HEK293T (cell line): ENCODE measurements around the gene TRIM7.

Experiments
- FOXM1 ChIP-seq: fragments of 450-650 bp; IDR thresholded peaks from 2 replicates; pipeline ENCODE4 v1.6.1; 2017; ENCODE audit warnings: mild to moderate bottlenecking, borderline replicate concordance
- SP1 ChIP-seq: fragments of 450-650 bp; IDR thresholded peaks from 2 replicates; pipeline ENCODE4 v1.6.1; 2017
- SUZ12 ChIP-seq: fragments of 450-650 bp; IDR thresholded peaks from 2 replicates; pipeline ENCODE4 v1.6.1; 2016; ENCODE audit warnings: mild to moderate bottlenecking
- TARDBP ChIP-seq: fragments of 450-650 bp; IDR thresholded peaks from 2 replicates; pipeline ENCODE4 v1.6.1; 2016

DNA sequence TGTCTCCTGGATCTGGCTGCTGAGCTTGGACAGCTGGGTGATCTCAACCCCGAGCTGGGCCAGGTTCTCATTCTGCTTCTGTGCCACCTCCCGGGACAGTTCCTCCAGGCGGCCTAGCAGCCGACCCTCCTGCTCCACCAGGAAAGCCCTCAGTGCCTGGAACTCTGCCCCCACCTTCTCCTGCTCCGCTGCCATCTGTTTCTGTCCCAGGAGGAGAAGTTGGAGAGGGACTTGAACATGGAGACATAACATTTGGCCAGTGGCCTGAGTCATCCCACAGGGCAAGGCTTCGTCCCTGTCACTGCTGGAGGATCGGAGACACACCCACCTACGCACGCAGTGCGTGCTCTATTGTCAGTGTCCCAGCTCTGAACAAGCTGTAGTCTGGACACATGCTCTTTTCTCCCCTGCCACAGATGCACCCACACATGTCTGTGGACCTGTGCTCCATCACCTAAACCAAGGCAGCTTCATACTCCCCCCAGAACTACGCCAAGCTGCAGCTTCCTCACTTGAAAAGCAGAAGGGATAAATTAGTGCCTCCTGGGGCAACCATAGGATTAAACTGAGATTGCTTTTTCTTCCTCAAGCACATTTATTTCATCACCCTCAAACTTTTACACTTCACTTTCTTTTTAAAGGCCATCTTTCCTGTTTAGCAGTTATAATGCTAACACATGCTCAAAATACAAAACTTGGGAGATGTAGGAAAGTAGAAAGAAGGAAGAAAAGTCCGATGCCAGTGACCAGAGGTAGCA, 4.9 kb downstream of the TRIM7 start:
- TF ChIP-seq SP1 (no peak), FOXM1 (no peak), SUZ12 (no peak), TARDBP (no peak)
